H9 (cell line): ENCODE data around the gene COG2. TPM values are rescaled to one million over a fixed set of nuclear protein-coding genes. Genes with fewer than 3 reads are reported as not detected.
A peak's percentile ranks its signal among the peaks of the same experiment; 100 is the strongest.

Experiments used
- DNase-seq: peaks from one replicate; pipeline ENCODE4 v3.0.0-alpha.2; 2017
- H2AFZ ChIP-seq: one replicate; pipeline ENCODE4 v1.6.1; 2013; ENCODE audit warnings: mild to moderate bottlenecking, low read length, control low read depth, moderate library complexity
- H2AK5ac ChIP-seq: 2 replicates; pipeline ENCODE4 v1.6.1; 2013; ENCODE audit warnings: low read length, control low read depth, mixed read lengths; ENCODE audit not compliant: insufficient read length
- H2BK120ac ChIP-seq: one replicate; pipeline ENCODE4 v1.6.1; 2013; ENCODE audit warnings: low read depth, mild to moderate bottlenecking, low read length, control low read depth, inconsistent platforms; ENCODE audit not compliant: poor library complexity, severe bottlenecking
- H2BK12ac ChIP-seq: 2 replicates; pipeline ENCODE4 v1.6.1; 2013; ENCODE audit warnings: low read length, control low read depth, mixed read lengths, low read depth; ENCODE audit not compliant: insufficient read length
- H2BK15ac ChIP-seq: 2 replicates; pipeline ENCODE4 v1.6.1; 2013; ENCODE audit warnings: low read depth, low read length, control low read depth
- H2BK20ac ChIP-seq: one replicate; pipeline ENCODE4 v1.6.1; 2013; ENCODE audit warnings: low read depth, mild to moderate bottlenecking, low read length, control low read depth, inconsistent platforms; ENCODE audit not compliant: poor library complexity, severe bottlenecking
- H2BK5ac ChIP-seq: 2 replicates; pipeline ENCODE4 v1.6.1; 2013; ENCODE audit warnings: low read length, control low read depth, mixed read lengths; ENCODE audit not compliant: insufficient read length
- H3K14ac ChIP-seq: 2 replicates; pipeline ENCODE4 v1.6.1; 2013; ENCODE audit warnings: low read length, control low read depth; ENCODE audit not compliant: insufficient read depth
- H3K18ac ChIP-seq: 2 replicates; pipeline ENCODE4 v1.6.1; 2013; ENCODE audit warnings: low read depth, mild to moderate bottlenecking, mixed read lengths, low read length, control low read depth; ENCODE audit not compliant: insufficient read length
- H3K23ac ChIP-seq: 2 replicates; pipeline ENCODE4 v1.6.1; 2013; ENCODE audit warnings: low read length, control low read depth, mixed read lengths, low read depth; ENCODE audit not compliant: insufficient read length
- H3K23me2 ChIP-seq: 2 replicates; pipeline ENCODE4 v1.6.1; 2013; ENCODE audit warnings: low read depth, mild to moderate bottlenecking, mixed read lengths, low read length, control low read depth; ENCODE audit not compliant: insufficient read length, poor library complexity, severe bottlenecking
- H3K27ac ChIP-seq: 2 replicates; pipeline ENCODE4 v1.5.1; 2013; ENCODE audit warnings: low read length, control low read depth, mixed read lengths, low read depth; ENCODE audit not compliant: insufficient read length
- H3K27me3 ChIP-seq: 2 replicates; pipeline ENCODE4 v1.6.1; 2013; ENCODE audit warnings: low read length, control low read depth, inconsistent platforms; ENCODE audit not compliant: insufficient read depth
- H3K4ac ChIP-seq: 2 replicates; pipeline ENCODE4 v1.6.1; 2013; ENCODE audit warnings: low read depth, mild to moderate bottlenecking, control low read depth, inconsistent platforms, low read length, moderate library complexity
- H3K4me1 ChIP-seq: 2 replicates; pipeline ENCODE4 v1.6.1; 2013; ENCODE audit warnings: low read length, control low read depth, inconsistent platforms; ENCODE audit not compliant: insufficient read depth
- H3K4me2 ChIP-seq: 2 replicates; pipeline ENCODE4 v1.6.1; 2013; ENCODE audit warnings: low read length, control low read depth, mixed read lengths; ENCODE audit not compliant: insufficient read length, insufficient read depth
- H3K56ac ChIP-seq: 2 replicates; pipeline ENCODE4 v1.6.1; 2013; ENCODE audit warnings: low read depth, mild to moderate bottlenecking, mixed read lengths, low read length, control low read depth; ENCODE audit not compliant: insufficient read length
- H3K79me1 ChIP-seq: 2 replicates; pipeline ENCODE4 v1.6.1; 2013; ENCODE audit warnings: low read depth, mild to moderate bottlenecking, moderate library complexity, low read length, control low read depth, inconsistent platforms; ENCODE audit not compliant: insufficient read depth, poor library complexity, severe bottlenecking
- H3K79me2 ChIP-seq: 2 replicates; pipeline ENCODE4 v1.6.1; 2013; ENCODE audit warnings: low read length, control low read depth, inconsistent platforms; ENCODE audit not compliant: insufficient read depth
- H3K9ac ChIP-seq: 2 replicates; pipeline ENCODE4 v1.6.1; 2013; ENCODE audit warnings: low read length, control low read depth, mixed read lengths; ENCODE audit not compliant: insufficient read length; ENCODE audit errors: extremely low read depth
- H3K9me3 ChIP-seq: one replicate; pipeline ENCODE4 v1.6.1; 2013; ENCODE audit warnings: low read depth, low read length, inconsistent platforms; ENCODE audit not compliant: control insufficient read depth
- H3T11ph ChIP-seq: one replicate; pipeline ENCODE4 v1.6.1; 2013; ENCODE audit warnings: mild to moderate bottlenecking, low read length, control low read depth, inconsistent platforms
- H4K20me1 ChIP-seq: one replicate; pipeline ENCODE4 v1.6.1; 2013; ENCODE audit not compliant: control insufficient read depth, insufficient read length, insufficient read depth
- H4K5ac ChIP-seq: 2 replicates; pipeline ENCODE4 v1.6.1; 2013; ENCODE audit warnings: low read depth, mild to moderate bottlenecking, mixed read lengths, low read length, control low read depth; ENCODE audit not compliant: insufficient read length
- H4K8ac ChIP-seq: replicated peaks from 2 replicates; pipeline ENCODE4 v1.6.1; 2013; ENCODE audit warnings: low read length, control low read depth, mixed read lengths, low read depth; ENCODE audit not compliant: insufficient read length
- H4K91ac ChIP-seq: 2 replicates; pipeline ENCODE4 v1.6.1; 2013; ENCODE audit warnings: low read depth, mild to moderate bottlenecking, moderate library complexity, mixed read lengths, low read length, control low read depth; ENCODE audit not compliant: insufficient read length
- H3K27ac Mint-ChIP-seq, 3 experiments: 2 replicates in 2 of 3; 3 replicates in 1 of 3; pipeline ENCODE4 v1.8.0; 2020 to 2021; ENCODE audit warnings: mixed read lengths in 3 of 3, mild to moderate bottlenecking in 1 of 3, moderate library complexity in 1 of 3
- H3K27me3 Mint-ChIP-seq: 2 replicates; pipeline ENCODE4 v1.8.0; 2021; ENCODE audit warnings: low read depth, mild to moderate bottlenecking, moderate library complexity, mixed read lengths
- H3K36me3 Mint-ChIP-seq, 3 experiments: 2 replicates in 2 of 3; 3 replicates in 1 of 3; pipeline ENCODE4 v1.8.0; 2020 to 2021; ENCODE audit warnings: low read depth in 3 of 3, mixed read lengths in 3 of 3; ENCODE audit not compliant: insufficient read depth in 1 of 3
- H3K4me1 Mint-ChIP-seq, 2 experiments: 2 replicates each; pipeline ENCODE4 v1.8.0; 2020; ENCODE audit warnings: mixed read lengths in 2 of 2
- H3K4me3 Mint-ChIP-seq, 2 experiments: 2 replicates in 1 of 2; 3 replicates in 1 of 2; pipeline ENCODE4 v1.8.0; 2020 to 2021; ENCODE audit warnings: mild to moderate bottlenecking in 2 of 2, mixed read lengths in 2 of 2, moderate library complexity in 1 of 2
- H3K9me3 Mint-ChIP-seq, 2 experiments: 2 replicates in 1 of 2; 3 replicates in 1 of 2; pipeline ENCODE4 v1.8.0; 2020; ENCODE audit warnings: mild to moderate bottlenecking in 2 of 2, mixed read lengths in 2 of 2, moderate library complexity in 1 of 2
- CTCF ChIP-seq: fragments of 200-600 bp; sonication (generic); conservative IDR thresholded peaks from 3 replicates; pipeline ENCODE4 v1.8.0; 2021; ENCODE audit warnings: antibody characterized with exemption, mild to moderate bottlenecking
- whole genome bisulfite sequencing: extraction: QIAGEN DNeasy Blood & Tissue Kit; methylation state at CpG from one replicate; pipeline ENCODE4 v1.1.7; 2013; ENCODE audit warnings: missing lambda C conversion rate, low lambda C conversion rate, mixed read lengths; ENCODE audit not compliant: insufficient read length; ENCODE audit errors: extremely low coverage; 5-methylcytosine and 5-hydroxymethylcytosine counted together
- total RNA-seq: library from RNA; stranded (reverse); gene quantifications from 2 replicates; pipeline ENCODE4 v1.2.1, GENCODE V29; 2021

COG2 gene
- total RNA-seq, 1 experiment from 2014 or later: 42.2 TPM

DNA sequence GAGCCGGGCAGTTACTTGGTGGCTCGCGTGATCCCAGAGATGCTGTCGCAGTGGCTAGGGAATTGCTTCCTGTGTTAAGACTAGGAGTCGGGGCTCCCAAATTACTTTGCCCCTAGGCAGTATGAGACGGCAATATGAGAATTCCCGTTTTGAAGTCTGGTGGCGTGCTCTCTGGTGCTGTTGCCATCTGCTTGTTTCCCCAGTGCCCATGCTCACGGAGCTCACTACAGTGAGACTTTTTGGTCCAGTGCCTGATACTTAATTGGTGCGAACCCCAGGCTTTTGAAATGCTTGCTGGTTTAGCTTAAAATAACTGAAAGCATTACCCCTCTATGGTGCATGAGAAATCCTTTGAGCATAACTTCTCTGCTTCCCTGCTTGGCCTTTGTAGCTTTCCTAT is 49.3 kb downstream of the COG2 start:
- H3K27me3 Mint-ChIP-seq: no peaks in the 10 kb centered on the region
- peaks cover 18 to 61% (median 54%) of the 10 kb centered on the region in 3 experiments; a peak in 6 of 7 replicates for H3K36me3 Mint-ChIP-seq
- H3K4me1 ChIP-seq: no peaks in the 10 kb centered on the region
- H3K4ac ChIP-seq: no peak overlapping the region
- no peaks in the 10 kb centered on the region for H3K79me2 ChIP-seq
- no peaks in the 10 kb centered on the region for H3K9me3 ChIP-seq
- no peak overlapping the region for H4K5ac ChIP-seq
- H3K27ac ChIP-seq: no peak overlapping the region
- H2AFZ ChIP-seq: no peak overlapping the region
- DNase-seq: no peak
- no peak overlapping the region for H2BK120ac ChIP-seq
- H3K4me1 Mint-ChIP-seq: peaks cover 4 to 11% of the 10 kb centered on the region in 2 experiments
- H2BK12ac ChIP-seq: no peak overlapping the region
- H4K20me1 ChIP-seq: no peaks in the 10 kb centered on the region
- H3T11ph ChIP-seq: no peak overlapping the region
- H3K27me3 ChIP-seq: no peaks in the 10 kb centered on the region
- H2BK5ac ChIP-seq: no peak overlapping the region
- H3K79me1 ChIP-seq: no peaks in the 10 kb centered on the region
- H3K4me3 Mint-ChIP-seq: no peak overlapping the region
- no peak overlapping the region for H4K91ac ChIP-seq
- H3K18ac ChIP-seq: no peak overlapping the region
- H3K9ac ChIP-seq: no peak overlapping the region
- no peak overlapping the region for H2BK15ac ChIP-seq
- no peaks in the 10 kb centered on the region for H3K9me3 Mint-ChIP-seq
- H3K27ac Mint-ChIP-seq: peak overlapping the region in 1 of 3 experiments; percentile 53; a peak in 2 of 7 replicates
- H4K8ac ChIP-seq: no peak overlapping the region
- H3K23ac ChIP-seq: no peak overlapping the region
- TF ChIP-seq CTCF: no peak
- H2AK5ac ChIP-seq: no peak overlapping the region
- H3K14ac ChIP-seq: no peak overlapping the region
- H2BK20ac ChIP-seq: no peak overlapping the region
- WGBS: no CpG with 5 or more reads among the region's 10 CpGs
- no peaks in the 10 kb centered on the region for H3K23me2 ChIP-seq
- H3K56ac ChIP-seq: no peak overlapping the region
- no peak overlapping the region for H3K4me2 ChIP-seq
